Endothelial cell (in vitro differentiated cells): ENCODE data around the gene WSB2. TPM values are rescaled to one million over a fixed set of nuclear protein-coding genes. Genes with fewer than 3 reads are reported as not detected.

Source experiments
- DNase-seq: peaks from one replicate; pipeline ENCODE4 v3.0.0; 2021; ENCODE audit warnings: low spot score
- H3K27ac Mint-ChIP-seq: one replicate; pipeline ENCODE4 v1.8.0; 2021; ENCODE audit warnings: mixed read lengths, inconsistent platforms; ENCODE audit not compliant: unreplicated experiment
- H3K27me3 Mint-ChIP-seq: one replicate; pipeline ENCODE4 v1.8.0; 2021; ENCODE audit warnings: mild to moderate bottlenecking, moderate library complexity, mixed read lengths, inconsistent platforms; ENCODE audit not compliant: unreplicated experiment
- H3K36me3 Mint-ChIP-seq: one replicate; pipeline ENCODE4 v1.8.0; 2021; ENCODE audit warnings: mild to moderate bottlenecking, low read depth, mixed read lengths, inconsistent platforms; ENCODE audit not compliant: unreplicated experiment
- H3K4me1 Mint-ChIP-seq: one replicate; pipeline ENCODE4 v1.8.0; 2021; ENCODE audit warnings: mild to moderate bottlenecking, mixed read lengths, inconsistent platforms; ENCODE audit not compliant: unreplicated experiment
- H3K4me3 Mint-ChIP-seq: one replicate; pipeline ENCODE4 v1.8.0; 2021; ENCODE audit warnings: mild to moderate bottlenecking, mixed read lengths, inconsistent platforms; ENCODE audit not compliant: unreplicated experiment
- H3K9me3 Mint-ChIP-seq: one replicate; pipeline ENCODE4 v1.8.0; 2021; ENCODE audit warnings: mixed read lengths, inconsistent platforms; ENCODE audit not compliant: unreplicated experiment
- total RNA-seq: library from RNA; stranded (reverse); fragmentation: NEBNext Ultra II Directional; extraction: Animal tissue kit (Norgen Biotek cat#: 25700); gene quantifications from one replicate; pipeline ENCODE4 v1.2.1, GENCODE V29; 2021; ENCODE audit not compliant: unreplicated experiment
- TF ChIP-seq, protein P1 (sequence below): fragments of 200-600 bp; sonication (generic); IDR thresholded peaks from one replicate; pipeline ENCODE4 v1.5.0; 2021; ENCODE audit warnings: antibody characterized with exemption; ENCODE audit not compliant: unreplicated experiment

The WSB2 gene
- total RNA-seq, 1 donor from 2014 or later, result 76.7 TPM

DNA sequence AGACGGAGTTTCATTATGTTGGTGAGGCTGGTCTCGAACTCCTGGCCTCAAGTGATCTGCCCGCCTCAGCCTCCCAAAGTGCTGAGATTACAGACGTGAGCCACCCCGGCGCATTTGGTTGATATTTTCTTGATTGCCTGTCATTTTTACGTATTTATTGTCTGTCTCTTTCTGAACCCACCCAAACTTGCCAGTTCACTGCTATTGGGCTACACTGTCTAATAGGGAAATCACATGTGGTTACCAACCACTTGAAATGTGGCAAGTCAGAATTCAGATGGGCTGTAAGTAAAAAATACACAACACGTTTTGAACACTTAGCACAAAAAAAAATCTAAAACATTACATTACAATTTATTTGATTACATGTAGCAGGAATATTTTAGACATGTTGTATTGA, 2.1 kb downstream of the WSB2 start:
- no peak for DNase-seq
- Mint-ChIP-seq H3K4me1 (peaks cover 40% of the 10 kb centered on the region), H3K36me3 (peaks cover 10% of the 10 kb centered on the region), H3K27ac (no peak overlapping the region), H3K27me3 (peaks cover 24% of the 10 kb centered on the region), H3K4me3 (no peak overlapping the region), H3K9me3 (no peaks in the 10 kb centered on the region)
- TF ChIP-seq, protein P1, sequence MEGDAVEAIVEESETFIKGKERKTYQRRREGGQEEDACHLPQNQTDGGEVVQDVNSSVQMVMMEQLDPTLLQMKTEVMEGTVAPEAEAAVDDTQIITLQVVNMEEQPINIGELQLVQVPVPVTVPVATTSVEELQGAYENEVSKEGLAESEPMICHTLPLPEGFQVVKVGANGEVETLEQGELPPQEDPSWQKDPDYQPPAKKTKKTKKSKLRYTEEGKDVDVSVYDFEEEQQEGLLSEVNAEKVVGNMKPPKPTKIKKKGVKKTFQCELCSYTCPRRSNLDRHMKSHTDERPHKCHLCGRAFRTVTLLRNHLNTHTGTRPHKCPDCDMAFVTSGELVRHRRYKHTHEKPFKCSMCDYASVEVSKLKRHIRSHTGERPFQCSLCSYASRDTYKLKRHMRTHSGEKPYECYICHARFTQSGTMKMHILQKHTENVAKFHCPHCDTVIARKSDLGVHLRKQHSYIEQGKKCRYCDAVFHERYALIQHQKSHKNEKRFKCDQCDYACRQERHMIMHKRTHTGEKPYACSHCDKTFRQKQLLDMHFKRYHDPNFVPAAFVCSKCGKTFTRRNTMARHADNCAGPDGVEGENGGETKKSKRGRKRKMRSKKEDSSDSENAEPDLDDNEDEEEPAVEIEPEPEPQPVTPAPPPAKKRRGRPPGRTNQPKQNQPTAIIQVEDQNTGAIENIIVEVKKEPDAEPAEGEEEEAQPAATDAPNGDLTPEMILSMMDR, result no peak

DNA sequence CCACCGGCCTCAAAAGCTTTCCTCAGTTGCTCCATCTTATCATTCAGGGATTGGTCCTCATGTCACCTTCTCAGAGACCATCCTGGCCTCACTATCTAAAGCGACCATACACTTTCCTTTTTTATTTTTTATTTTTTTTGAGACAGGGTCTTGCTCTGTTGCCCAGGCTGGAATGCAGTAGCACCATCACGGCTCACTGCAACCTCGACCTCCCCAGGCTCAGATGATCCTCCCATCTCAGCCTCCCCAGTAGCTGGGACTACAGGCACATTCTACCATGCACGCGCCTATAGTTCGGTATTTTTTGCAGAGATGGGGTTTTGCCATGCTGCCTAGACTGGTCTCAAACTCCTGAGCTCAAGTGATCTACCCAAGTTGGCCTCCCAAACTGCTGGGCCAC, 2.8 kb downstream of the WSB2 start:
- DNase-seq, result no peak
- Mint-ChIP-seq H3K4me1 (peaks cover 34% of the 10 kb centered on the region), H3K27me3 (peaks cover 19% of the 10 kb centered on the region), H3K27ac (no peak overlapping the region), H3K4me3 (no peak overlapping the region), H3K36me3 (peaks cover 13% of the 10 kb centered on the region), H3K9me3 (no peaks in the 10 kb centered on the region)
- TF ChIP-seq, protein P1, result no peak

DNA sequence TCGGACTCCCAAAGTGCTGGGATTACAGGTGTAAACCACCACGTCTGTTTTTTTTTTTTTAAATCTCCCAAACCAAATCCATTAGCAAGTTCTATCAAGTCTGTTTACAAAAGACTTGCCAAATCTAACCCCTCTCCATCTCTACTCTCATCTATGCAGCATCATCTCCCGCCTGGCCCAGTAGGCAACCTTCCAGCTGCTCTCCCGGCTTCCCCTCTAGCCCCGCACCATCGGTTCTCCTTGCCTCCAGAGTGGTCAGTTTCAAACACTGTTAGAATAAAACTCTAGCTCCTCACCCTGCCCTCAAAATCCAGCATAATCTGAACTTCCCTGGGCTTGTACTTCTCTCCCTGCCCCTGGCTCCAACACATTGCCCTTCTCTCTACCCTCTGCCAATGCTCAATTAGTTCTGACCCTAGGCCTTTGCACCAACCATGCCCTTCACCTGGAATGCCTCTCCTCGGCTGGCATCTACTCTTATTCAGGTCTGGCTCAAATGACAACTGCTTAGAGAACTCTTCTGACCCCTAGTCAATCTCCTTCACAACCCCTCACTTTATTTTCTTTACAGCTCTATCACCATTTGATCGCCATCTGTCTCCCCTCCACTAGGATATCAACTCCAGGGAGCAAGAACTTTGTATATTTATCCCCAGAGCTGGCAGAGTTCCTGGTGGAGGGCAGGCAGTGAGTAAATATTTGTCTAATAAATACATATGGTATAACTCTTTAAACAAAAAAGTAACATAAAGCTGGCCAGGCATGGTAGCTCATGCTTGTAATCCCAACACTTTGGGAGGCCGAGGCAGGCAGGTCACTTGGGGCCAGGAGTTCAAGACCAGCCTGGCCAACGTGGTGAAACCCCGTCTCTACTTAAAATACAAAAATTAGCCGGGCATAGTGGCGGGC, 4.9 kb downstream of the WSB2 start:
- peaks cover 22% of the 10 kb centered on the region for H3K4me1 Mint-ChIP-seq
- TF ChIP-seq, protein P1, result no peak
- peaks cover 10% of the 10 kb centered on the region for H3K27me3 Mint-ChIP-seq
- peaks cover 15% of the 10 kb centered on the region for H3K36me3 Mint-ChIP-seq
- no peak overlapping the region for H3K4me3 Mint-ChIP-seq
- DNase-seq, result no peak
- H3K27ac Mint-ChIP-seq, result peak overlapping the region; percentile 85
- no peaks in the 10 kb centered on the region for H3K9me3 Mint-ChIP-seq

DNA sequence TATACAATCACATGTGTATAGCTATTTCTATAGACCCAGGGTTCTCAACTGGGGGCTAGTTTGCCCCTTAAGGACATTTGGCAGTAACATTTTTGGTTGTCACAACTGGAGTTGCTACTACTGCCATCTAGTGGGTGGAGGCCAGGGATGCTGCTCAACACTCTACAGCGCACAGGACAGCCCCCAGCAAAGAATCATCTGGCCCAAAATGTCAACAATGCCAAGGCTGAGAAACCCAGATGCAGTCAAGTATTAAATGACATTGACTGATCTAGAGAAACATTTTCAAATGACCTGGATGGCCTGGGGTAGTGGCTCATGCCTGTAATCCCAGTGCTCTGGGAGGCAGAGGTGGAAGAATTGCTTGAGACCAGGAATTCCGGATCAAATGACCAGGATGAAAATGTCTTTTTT, 5.8 kb downstream of the WSB2 start:
- Mint-ChIP-seq H3K9me3 (no peaks in the 10 kb centered on the region), H3K4me3 (peak overlapping the region; percentile 49), H3K27ac (peak overlapping the region; percentile 94), H3K4me1 (peaks cover 20% of the 10 kb centered on the region), H3K27me3 (peaks cover 8% of the 10 kb centered on the region), H3K36me3 (peaks cover 18% of the 10 kb centered on the region)
- peak; percentile 73 for DNase-seq
- TF ChIP-seq, protein P1, result peak; percentile 63
